NCI-H748 treated with DMSO at 0.1 percent for 48 hours (cell line): ENCODE data around the gene FBXO24.
"Not testable (repeated sequence)": the region's sequence is repeated elsewhere in the genome, so short reads cannot be mapped to it uniquely, and the experiment has no call there.

Experiments used
- DNase-seq: peaks from one replicate; lab custom pipeline; 2025; lab: John Stamatoyannopoulos, UW

Gene FBXO24

GRCh38 chr7:100586266-100587025, at the start of gene FBXO24:
FBXO24 (plus strand) TSS chr7:100586328; CDS start chr7:100586626, 298 bp downstream.
- DNase-seq = peak; percentile 99

- not testable (repeated sequence) for DNase-seq
Measured at GRCh38 chr7:100536695-100537094, 49.4 kb upstream of the FBXO24 start.

GRCh38 chr7:100538348-100538653, 47.8 kb upstream of the FBXO24 start:
- DNase-seq = no peak

GRCh38 chr7:100538654-100539435, 47.3 kb upstream of the FBXO24 start, which contains the start of gene AGFG2:
AGFG2 (plus strand) TSS chr7:100539203; CDS start chr7:100539347, 144 bp downstream.
- peak; percentile 98 for DNase-seq

GRCh38 chr7:100539436-100540006, 46.6 kb upstream of the FBXO24 start:
- DNase-seq = no peak

GRCh38 chr7:100540073-100540723, 45.9 kb upstream of the FBXO24 start:
- DNase-seq = no peak

- DNase-seq = not testable (repeated sequence)
Measured at GRCh38 chr7:100541309-100541708, 44.8 kb upstream of the FBXO24 start.

- DNase-seq = no peak
Measured at GRCh38 chr7:100543586-100543985, 42.5 kb upstream of the FBXO24 start.

GRCh38 chr7:100544386-100544785, 41.7 kb upstream of the FBXO24 start:
- no peak for DNase-seq

- no peak for DNase-seq
Measured at GRCh38 chr7:100544967-100545359, 41.2 kb upstream of the FBXO24 start.

GRCh38 chr7:100545360-100546128, 40.6 kb upstream of the FBXO24 start:
- no peak for DNase-seq

- no peak for DNase-seq
Measured at GRCh38 chr7:100546129-100546925, 39.8 kb upstream of the FBXO24 start.

- DNase-seq = no peak
Measured at GRCh38 chr7:100546926-100547800, 39.0 kb upstream of the FBXO24 start.

- no peak for DNase-seq
Measured at GRCh38 chr7:100547872-100548271, 38.3 kb upstream of the FBXO24 start.

- not testable (repeated sequence) for DNase-seq
Measured at GRCh38 chr7:100548446-100548845, 37.7 kb upstream of the FBXO24 start.

GRCh38 chr7:100552532-100552931, 33.6 kb upstream of the FBXO24 start:
- no peak for DNase-seq

- no peak for DNase-seq
Measured at GRCh38 chr7:100553032-100553431, 33.1 kb upstream of the FBXO24 start.

GRCh38 chr7:100555701-100556100, 30.4 kb upstream of the FBXO24 start:
- DNase-seq = no peak

GRCh38 chr7:100556541-100556940, 29.6 kb upstream of the FBXO24 start:
- no peak for DNase-seq

GRCh38 chr7:100559127-100559526, 27.0 kb upstream of the FBXO24 start:
- DNase-seq = no peak
